HTERT RPE-1 (cell line): ENCODE results near the gene ABCB10.
"Not testable (repeated sequence)": the region's sequence is repeated elsewhere in the genome, so short reads cannot be mapped to it uniquely, and the experiment has no call there.

ENCODE experiments used
- in situ Hi-C: fragments of 300-500 bp; cut with MboI; formaldehyde crosslinking; loops from 4 replicates; pipeline ENCODE4 v1.14.3; 2020; ENCODE audit warnings: low sequenced_read_pairs

Gene ABCB10

GRCh38 chr1:229574679-229575442 is 16.4 kb upstream of the ABCB10 start:
- in situ Hi-C loops, result no loop called here

GRCh38 chr1:229572286-229572685 is 13.8 kb upstream of the ABCB10 start:
- in situ Hi-C loops, result no loop called here

GRCh38 chr1:229570891-229571516 is 12.5 kb upstream of the ABCB10 start:
- in situ Hi-C loops, result no loop called here

DNA sequence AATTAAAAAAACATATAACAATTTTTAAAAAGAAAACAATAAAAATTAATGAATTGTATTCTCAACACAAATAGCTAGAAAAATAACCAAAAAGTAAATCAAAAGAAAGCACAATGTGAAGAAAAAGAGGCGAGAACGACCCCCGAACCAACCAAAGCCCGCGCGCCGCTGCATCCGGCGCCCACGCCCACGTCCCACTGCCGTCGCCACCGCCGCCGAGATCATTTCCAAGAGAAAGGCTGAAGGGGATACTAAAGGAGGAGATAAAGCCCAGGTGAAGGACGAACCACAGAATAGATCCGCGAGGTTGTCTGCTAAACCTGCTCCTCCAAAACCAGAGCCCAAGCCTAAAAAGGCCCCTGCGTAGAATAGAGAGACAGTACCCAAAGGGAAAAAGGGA is 11.8 kb upstream of the ABCB10 start:
- in situ Hi-C loops, result no loop called here

DNA sequence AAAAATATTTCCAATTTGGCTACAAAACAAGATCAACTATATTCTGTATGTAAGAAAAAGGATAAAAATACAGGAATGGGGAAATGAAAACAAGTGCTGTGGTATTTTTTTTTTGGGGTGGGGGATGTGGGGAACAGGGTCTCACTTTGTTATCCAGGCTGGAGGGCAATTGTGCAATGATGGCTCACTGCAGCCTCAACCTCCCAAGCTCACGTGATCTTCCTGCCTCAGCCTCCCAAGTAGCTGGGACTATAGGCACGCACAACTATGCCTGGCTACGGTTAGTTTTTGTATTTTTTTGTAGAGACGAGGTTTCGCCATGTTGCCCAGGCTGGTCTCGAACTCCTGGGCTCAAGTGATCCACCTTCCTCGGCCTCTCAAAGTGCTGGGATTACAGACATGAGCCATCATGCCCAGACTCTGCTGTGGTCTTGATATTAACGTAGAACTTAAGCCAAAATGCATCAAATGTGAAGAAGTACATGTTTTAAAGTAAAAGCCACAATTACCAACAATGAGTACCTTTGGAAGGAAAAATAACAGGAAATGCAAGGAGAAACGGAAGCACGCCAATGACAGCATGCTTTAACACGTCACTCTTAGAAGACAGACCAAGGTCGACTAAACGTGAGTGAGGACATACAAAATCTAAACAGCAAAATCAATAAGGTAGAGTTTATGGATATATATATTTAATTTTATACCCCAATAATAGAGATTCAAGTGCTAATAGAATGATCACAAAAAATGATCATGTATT is 8.8 kb upstream of the ABCB10 start:
- in situ Hi-C loops, result no loop called here

GRCh38 chr1:229563701-229564100 is 5.2 kb upstream of the ABCB10 start:
- in situ Hi-C loops, result no loop called here

DNA sequence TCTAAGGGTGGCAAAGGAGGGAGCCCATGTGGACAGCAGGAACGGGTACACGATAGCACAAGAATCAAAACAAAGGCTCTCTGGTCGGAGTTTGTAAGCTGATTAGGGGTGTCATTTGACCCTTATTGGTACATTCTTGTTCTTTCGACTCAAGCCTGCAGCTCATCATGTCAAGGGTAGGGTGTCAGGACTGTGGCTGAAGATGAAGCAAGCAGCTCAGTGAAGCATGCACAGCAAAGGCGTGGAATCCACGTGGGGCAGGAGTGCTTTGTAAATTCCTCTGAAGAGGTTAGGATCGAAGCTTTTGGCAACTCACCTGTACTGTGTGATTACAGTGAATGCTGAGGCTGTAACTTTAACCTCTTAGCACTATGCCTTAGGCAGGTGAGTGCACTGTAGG is 4.7 kb upstream of the ABCB10 start:
- in situ Hi-C loops, result no loop called here

DNA sequence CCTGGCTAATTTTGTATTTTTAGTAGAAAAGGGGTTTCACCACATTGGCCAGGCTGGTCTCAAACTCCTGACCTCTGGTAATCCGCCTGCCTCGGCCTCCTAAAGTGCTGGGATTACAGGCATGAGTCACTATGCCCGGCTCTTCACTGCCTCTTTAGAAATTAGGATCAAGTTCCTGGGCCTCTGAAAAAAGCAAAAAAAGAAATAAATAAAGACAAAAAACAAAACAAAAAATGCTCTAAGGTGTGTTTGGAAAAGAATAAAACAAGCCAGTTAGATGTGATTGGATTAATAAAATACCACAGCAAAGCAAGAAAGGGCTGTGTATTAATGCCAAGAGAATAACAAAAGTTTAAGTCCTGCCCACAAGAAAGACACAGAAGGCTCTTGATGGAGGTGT is 4.2 kb upstream of the ABCB10 start:
- in situ Hi-C loops, result no loop called here

DNA sequence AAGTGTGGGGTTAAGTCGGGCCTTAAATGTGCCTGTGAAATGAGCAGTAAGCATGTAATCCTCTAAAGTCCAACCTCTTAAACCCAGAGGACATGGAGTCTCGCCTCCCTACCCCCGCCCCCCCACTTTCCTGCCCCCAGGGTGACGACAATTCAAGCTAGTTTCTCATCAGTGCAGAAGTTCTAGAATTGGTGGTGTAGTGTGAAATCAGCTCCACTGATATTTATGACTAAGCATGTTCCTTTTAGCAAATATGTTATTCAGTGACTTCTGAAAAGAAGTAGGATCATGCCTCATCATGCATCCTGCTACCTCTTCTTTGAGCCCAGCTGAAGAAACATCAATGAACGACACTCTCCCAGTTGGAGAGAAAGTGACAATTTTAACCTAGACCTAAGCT is 2.6 kb upstream of the ABCB10 start:
- in situ Hi-C loops, result no loop called here

GRCh38 chr1:229560124-229560523 is 1.6 kb upstream of the ABCB10 start:
- in situ Hi-C loops, result not testable (repeated sequence)

DNA sequence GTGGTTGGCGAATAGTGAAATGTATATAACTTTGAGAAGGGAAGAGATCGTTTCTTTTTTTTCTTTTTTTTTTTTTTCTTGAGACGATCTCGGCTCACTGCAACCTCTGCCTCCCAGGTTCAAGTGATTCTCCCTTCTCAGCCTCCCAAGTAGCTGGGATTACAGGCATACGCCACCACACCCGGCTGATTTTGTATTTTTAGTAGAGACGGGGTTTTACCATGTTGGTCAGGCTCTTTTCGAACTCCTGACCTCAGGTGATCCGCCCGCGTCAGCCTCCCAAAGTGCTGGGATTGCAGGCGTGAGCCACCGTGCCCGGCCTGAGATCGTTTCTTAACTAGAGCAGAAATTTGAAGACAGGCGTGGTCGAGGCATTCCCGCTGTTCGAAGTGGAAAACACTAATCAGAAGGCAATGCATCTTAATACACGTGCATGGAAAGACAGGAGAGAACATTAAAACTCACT is 862 bp upstream of the ABCB10 start:
- in situ Hi-C loops, result not testable (repeated sequence)

DNA sequence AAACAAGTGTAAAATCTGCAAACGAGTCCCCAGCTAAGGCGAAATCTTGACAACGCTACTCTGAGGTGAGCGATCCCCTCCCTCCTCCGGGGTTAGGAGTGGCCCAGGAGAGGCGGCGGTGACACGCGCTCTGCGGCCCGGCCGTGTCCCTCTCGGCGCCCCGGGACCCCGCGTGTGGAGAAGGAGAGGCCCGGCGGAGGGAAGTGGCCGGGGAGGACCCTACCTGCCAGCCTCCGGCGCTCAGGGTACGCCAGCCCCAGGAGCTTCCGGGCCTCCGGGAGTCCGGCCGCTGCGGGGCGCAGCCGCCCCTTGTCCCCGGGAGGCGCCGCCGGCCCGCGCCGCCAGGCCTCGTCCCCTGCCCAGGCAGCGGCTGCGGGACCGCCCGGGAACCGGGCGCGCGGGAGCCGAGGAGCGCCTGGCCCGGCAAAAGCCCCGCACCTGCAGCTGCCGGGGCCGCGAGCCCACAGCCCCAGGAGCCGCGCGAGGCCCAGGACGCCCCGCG is 543 bp downstream of the ABCB10 start:
- in situ Hi-C loops, result no loop called here

DNA sequence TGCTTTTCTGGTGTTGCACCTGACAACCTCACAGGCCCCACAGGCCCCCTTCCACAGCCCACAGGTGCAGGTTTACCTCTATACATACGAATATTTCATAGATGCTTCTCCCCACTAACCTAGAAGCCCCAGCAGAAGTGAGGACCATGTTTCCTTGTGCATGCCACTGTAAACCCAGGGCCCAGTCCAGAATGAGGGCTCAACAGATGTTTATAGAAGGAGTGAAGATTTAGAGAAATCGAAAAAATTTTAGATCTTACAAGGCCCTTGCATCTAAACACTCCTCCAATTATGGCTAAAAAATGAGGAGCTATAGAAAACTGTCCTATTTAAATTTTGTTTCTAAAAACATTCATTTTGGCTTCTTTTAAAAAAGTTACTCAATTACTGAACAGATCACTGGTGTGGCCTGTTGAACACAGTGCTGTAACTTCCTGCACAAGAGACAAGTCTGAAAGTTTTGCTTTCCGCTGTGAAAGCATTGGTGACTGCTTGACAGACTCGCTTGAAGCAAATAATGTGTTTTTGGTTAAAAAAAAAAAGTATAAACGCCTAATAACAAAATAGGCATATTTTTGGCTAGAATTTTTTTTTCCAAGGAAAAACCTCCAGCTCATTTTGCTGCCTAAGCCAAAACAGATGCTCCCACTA is 1.2 kb downstream of the ABCB10 start:
- in situ Hi-C loops, result no loop called here

GRCh38 chr1:229554886-229555621 is 3.5 kb downstream of the ABCB10 start:
- in situ Hi-C loops, result no loop called here

DNA sequence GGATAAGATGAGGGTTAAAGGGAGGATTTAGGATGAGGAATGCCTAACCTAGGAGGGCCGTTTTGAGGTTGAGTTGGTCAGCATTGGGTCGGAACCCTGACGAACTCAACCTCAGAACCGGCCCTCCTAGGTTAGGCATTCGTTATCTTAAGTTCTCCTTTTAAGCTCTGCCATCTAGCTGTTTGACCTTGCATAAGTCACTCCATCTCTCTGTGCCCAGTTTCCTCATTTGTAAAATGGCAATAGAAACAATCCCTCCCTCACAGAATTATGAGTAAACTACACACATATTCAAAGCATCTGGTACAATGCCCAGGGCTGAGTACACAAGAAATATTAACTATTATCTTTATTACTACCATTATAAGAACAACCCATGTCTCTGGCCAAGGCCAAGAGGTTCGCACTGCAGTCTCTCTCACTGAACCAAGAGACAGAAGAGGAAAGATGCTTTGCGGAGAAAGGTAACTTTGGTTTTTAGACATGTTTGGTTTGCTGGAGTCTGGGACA is 4.8 kb downstream of the ABCB10 start:
- in situ Hi-C loops, result no loop called here

DNA sequence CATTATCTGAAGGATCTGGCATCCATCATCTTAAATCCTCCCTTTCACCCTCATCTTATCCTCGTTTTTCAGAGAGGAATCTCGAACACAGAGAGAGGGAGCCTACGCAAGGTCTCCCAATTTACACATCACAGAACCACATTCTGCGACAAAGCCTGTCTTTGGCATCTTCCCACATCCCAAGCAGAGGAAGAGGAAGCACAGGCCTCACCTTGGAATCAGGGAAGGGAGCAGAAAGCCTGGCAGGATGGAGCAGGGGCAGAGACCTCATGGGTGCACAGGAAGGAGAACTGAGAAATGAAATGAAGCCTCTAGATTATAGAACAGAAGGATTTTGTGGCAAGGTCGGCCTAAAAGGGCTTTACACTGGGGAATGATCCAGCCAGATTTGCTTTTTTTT is 5.8 kb downstream of the ABCB10 start:
- in situ Hi-C loops, result no loop called here

DNA sequence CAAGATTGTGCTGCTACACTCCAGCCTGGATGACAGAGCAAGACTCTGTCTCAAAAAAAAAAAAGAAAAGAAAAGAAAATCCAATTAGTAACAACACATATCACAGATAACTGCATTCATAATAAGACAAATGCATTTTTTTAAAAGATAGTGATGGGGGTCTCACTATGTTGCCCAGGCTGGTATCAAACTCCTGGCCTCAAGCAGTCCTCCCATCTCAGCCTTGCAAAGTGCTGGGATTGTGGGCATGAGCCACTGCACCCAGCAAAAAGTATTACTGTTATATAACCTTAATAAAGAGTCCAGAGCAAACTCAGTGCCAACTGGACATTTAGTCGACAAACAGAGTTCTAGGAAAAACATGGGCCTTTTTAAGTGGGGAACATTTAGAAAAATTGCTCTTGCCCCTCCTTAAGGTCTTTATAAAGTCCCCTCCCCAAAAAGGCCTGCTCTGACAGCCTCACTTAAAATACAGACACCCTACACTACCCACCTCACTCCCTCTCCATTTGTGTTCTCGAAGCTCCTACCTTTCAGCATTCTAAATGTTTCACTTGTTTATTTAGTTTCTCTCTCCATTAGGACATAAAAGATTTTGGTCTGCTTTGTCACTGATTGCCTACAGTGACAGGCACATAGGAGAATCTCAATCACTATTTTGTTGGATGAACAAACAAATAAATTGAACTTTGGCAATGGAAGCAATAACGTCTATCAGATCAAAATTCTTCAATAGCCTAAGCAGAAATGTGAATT is 7.5 kb downstream of the ABCB10 start:
- in situ Hi-C loops, result no loop called here

- in situ Hi-C loops, result no loop called here
Measured at GRCh38 chr1:229547542-229547941, 11.0 kb downstream of the ABCB10 start.

DNA sequence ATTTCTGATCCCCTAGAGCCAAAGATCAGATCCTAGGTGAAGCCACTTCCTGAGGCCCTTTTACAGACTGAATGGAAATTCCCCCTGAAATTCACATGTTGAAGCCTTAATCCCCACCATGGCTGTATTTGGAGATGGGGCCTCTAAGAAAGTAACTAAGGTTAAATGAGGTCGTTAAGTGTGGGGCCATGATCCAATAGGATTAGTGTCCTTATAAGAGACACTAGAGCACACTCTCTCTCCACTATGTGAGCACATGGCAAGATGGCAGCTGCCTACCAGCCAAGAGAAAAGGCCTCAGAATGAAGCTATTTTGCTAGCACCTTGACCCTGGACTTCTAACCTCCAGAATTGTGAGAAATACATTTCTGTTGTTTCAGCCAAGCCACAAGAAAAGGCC is 13.9 kb downstream of the ABCB10 start:
- in situ Hi-C loops, result no loop called here
